Measurements from ENCODE around the gene PLXDC2. TPM values are rescaled to one million over a fixed set of nuclear protein-coding genes. Genes with fewer than 3 reads are reported as not detected.
"Not testable (repeated sequence)": the region's sequence is repeated elsewhere in the genome, so short reads cannot be mapped to it uniquely, and the experiment has no call there.

PLXDC2 gene
- total RNA-seq, 1 experiment from 2014 or later = 7.4 TPM

DNA sequence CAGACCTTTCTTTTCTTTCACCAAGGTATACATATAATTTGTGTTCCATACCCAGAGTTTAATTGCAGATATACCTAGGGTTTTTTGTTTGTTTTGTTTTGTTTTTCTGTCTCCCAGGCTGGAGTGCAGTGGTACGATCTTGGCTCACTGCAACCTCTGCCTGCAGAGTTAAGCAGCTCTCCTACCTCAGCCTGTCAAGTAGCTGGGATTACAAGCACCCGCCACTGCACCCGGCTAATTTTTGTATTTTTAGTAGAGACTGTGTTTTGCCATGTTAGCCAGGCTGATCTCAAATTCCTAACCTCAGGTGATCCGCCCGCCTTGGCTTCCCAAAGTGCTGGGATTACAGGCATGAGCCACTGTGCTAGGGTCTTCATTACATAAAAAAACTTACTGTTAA lies 228.9 kb downstream of the PLXDC2 start:
- in situ Hi-C loops (cut with HindIII; ENCODE audit: low pct_unique_long_range_greater_than_20kb, low sequenced_read_pairs); DNase-seq (ENCODE audit: low read depth): not testable (repeated sequence)

GRCh38 chr10:20048161-20048560 lies 231.9 kb downstream of the PLXDC2 start:
- in situ Hi-C loops (cut with HindIII; ENCODE audit: low pct_unique_long_range_greater_than_20kb, low sequenced_read_pairs) = no loop called here
- DNase-seq (ENCODE audit: low read depth) = no peak

DNA sequence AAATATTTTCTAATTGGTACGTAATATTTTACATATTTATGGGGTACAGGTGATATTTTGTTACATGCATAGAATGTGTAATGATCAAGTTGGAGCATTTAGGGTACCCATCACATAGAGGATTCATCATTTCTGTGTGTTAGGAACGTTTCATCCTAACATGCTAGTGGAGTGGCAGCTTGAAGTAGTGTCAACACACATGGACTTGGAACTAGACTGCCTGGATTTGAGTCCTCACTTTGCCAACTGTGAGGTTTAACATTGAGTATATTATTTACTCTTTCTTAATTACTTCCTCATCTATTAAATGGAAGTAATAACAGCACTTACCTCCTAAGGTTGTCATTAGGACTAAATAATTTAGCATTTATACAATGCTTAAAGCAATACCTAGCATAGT lies 241.9 kb downstream of the PLXDC2 start:
- in situ Hi-C loops (cut with HindIII; ENCODE audit: low pct_unique_long_range_greater_than_20kb, low sequenced_read_pairs) = no loop called here
- DNase-seq (ENCODE audit: low read depth) = no peak

GRCh38 chr10:20059084-20059835 lies 243.0 kb downstream of the PLXDC2 start:
- no peak for DNase-seq (ENCODE audit: low read depth)
- in situ Hi-C loops (cut with HindIII; ENCODE audit: low pct_unique_long_range_greater_than_20kb, low sequenced_read_pairs) = no loop called here

DNA sequence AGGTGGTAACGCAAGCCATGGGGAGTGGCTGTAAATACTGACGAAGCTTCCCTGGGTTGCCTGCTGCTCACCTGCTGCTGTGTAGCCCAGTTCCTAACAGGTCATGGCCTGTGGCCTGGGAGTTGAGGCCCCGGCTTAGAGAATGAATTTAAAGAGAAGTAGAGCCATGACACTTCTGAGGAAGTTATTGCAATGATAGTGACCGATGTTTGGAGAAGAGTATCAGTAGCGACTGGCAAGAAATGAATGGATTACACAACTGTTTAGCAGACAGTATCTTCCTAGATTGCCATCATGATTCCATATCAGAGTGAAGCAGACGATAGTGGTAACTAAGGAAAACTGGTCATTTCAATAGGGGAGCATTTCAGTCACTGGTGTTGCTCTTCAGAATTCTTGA lies 249.6 kb downstream of the PLXDC2 start:
- DNase-seq (ENCODE audit: low read depth) = no peak
- in situ Hi-C loops (cut with HindIII; ENCODE audit: low pct_unique_long_range_greater_than_20kb, low sequenced_read_pairs) = no loop called here

DNA sequence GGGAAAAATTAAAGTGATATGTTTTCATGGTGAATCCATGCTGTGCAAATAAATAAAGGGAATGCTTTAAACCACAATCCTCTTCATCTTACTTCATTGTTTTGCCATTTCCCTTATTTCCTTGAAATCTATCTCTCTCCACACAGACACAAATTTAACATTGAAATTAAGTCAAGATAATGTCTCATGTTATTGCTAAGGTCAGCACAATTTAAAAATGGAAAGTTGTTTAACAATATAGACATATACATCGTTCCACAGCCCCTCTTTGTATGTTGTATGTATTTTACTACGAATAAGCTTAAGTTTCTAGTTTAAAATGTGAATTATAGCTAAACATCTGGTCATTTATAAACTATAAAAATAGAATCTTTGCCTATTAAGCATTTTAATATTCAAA lies 256.9 kb downstream of the PLXDC2 start:
- in situ Hi-C loops (cut with HindIII; ENCODE audit: low pct_unique_long_range_greater_than_20kb, low sequenced_read_pairs) = no loop called here
- no peak for DNase-seq (ENCODE audit: low read depth)

DNA sequence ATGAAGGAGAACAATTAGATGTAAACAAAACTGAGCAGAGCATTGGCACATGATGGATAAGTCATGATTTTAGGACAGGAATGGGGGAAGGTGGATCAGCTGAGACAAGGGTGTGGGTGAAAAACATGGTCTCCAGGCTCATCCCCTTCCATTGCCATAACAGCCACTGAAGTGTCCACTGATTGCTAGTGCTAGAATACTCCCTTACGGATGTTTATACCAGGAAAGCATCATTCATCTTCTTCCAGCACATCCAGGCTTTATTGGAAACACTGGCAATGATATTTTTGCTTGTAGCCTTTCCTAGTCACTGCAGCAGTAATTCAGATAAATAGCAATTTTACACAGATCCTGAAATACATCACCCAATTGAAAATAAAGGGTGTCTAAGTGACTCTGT lies 259.5 kb downstream of the PLXDC2 start:
- DNase-seq (ENCODE audit: low read depth) = no peak
- in situ Hi-C loops (cut with HindIII; ENCODE audit: low pct_unique_long_range_greater_than_20kb, low sequenced_read_pairs) = no loop called here

GRCh38 chr10:20084451-20084850 lies 268.2 kb downstream of the PLXDC2 start:
- DNase-seq (ENCODE audit: low read depth) = no peak
- in situ Hi-C loops (cut with HindIII; ENCODE audit: low pct_unique_long_range_greater_than_20kb, low sequenced_read_pairs) = no loop called here

DNA sequence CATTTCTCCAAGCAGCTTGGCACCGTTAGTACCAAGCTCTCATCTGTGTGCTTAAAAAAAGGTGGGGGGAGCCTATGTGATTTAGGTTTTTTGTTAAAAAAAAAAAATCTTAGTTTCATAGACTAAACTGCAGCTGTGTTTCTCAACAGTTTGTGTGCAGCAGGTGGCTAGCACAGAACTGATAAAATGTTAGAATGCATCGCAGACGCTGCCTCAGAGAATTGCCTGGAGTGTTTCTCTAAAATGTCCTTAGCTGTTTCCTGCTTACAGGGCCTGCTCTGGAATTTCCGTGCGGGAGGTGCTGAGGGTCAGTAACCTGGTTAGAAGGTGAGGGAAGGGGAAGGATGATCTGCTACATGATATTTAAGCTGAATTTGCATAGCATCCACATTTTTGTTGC lies 268.9 kb downstream of the PLXDC2 start:
- DNase-seq (ENCODE audit: low read depth) = no peak
- in situ Hi-C loops (cut with HindIII; ENCODE audit: low pct_unique_long_range_greater_than_20kb, low sequenced_read_pairs) = no loop called here

DNA sequence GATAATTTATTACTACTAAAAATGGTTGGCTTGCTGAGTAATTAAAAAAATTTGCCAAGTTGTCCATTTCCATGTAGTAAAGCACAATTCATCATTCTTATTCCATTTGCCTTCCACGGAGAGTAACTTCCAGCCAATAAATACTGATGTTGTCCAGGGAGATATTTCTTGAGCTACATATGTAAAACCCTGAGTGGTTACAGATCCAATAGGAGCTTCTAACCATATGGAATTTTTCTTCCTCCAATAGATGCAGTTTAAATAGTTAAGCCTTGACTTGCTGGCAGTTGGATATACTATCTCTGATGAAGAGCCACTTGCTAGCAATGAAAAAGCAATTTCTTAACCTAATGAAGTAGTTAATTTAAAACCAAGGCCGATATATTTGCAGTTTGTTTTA lies 271.1 kb downstream of the PLXDC2 start:
- DNase-seq (ENCODE audit: low read depth) = no peak
- in situ Hi-C loops (cut with HindIII; ENCODE audit: low pct_unique_long_range_greater_than_20kb, low sequenced_read_pairs) = no loop called here

GRCh38 chr10:20088061-20088701 lies 271.9 kb downstream of the PLXDC2 start:
- DNase-seq (ENCODE audit: low read depth) = no peak
- in situ Hi-C loops (cut with HindIII; ENCODE audit: low pct_unique_long_range_greater_than_20kb, low sequenced_read_pairs) = no loop called here

- no peak for DNase-seq (ENCODE audit: low read depth)
These were observed 273.6 kb downstream of the PLXDC2 start for GRCh38 chr10:20089879-20090278.

DNA sequence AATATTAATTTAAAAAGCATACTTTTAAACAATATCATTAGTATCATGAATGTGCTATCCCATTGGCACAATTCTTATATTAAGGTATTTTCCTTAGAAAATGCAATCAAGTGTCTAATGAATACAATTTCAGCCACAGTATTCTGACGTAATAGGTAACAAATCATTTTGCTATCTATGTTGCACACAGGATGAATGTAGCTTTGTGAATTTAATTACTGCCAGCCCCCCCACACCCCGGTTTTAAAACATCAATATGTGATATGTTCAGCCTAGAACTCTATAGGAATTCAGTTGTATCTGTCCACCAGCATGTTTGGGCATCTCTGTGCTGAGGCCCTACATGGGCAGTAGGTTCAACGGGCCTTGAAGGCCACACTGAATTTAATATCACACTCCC lies 274.6 kb downstream of the PLXDC2 start:
- in situ Hi-C loops (cut with HindIII; ENCODE audit: low pct_unique_long_range_greater_than_20kb, low sequenced_read_pairs) = no loop called here
- no peak for DNase-seq (ENCODE audit: low read depth)

More at GRCh38 chr10:20089879-20090278, 273.6 kb downstream of the PLXDC2 start:
- in situ Hi-C loops (cut with HindIII; ENCODE audit: low pct_unique_long_range_greater_than_20kb, low sequenced_read_pairs) = no loop called here

GRCh38 chr10:20091698-20092097 lies 275.5 kb downstream of the PLXDC2 start:
- in situ Hi-C loops (cut with HindIII; ENCODE audit: low pct_unique_long_range_greater_than_20kb, low sequenced_read_pairs) = no loop called here
- DNase-seq (ENCODE audit: low read depth) = no peak

GRCh38 chr10:20093600-20093999 lies 277.4 kb downstream of the PLXDC2 start:
- in situ Hi-C loops (cut with HindIII; ENCODE audit: low pct_unique_long_range_greater_than_20kb, low sequenced_read_pairs) = no loop called here
- no peak for DNase-seq (ENCODE audit: low read depth)

DNA sequence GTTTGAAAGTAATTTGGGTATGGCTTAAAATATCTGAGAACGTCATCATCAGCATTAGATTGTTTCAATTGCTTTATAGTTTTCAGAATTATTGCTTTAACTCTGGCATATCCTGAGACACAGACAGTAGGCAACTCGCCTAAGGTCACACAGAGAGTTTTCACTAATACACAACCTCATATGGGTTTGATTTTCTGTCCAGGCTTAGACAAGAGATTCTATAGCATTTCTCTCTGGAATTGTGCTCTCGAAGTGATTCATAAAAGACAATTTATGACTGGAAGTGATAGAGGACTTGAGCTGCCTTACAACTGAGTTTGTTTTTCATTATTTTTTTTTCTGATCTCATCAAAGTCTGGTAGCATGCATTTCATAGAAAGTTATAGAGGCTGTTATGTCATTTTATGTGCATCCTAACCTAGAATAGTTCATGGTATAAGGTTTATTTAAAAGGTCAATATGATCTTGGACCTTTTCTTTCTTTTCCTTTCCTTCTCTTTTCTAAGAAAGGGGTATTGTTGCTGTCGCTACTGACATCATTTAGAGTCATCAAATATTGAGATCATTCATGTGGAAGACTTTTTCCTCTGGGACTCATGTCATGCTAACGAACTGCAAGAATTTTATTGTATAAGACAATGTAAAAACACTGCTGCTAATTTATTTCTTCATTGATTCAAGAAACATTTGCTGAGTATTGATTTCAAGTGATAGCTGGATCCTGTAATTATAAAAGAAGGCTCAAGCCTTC lies 278.2 kb downstream of the PLXDC2 start:
- DNase-seq (ENCODE audit: low read depth) = no peak
- in situ Hi-C loops (cut with HindIII; ENCODE audit: low pct_unique_long_range_greater_than_20kb, low sequenced_read_pairs) = no loop called here

DNA sequence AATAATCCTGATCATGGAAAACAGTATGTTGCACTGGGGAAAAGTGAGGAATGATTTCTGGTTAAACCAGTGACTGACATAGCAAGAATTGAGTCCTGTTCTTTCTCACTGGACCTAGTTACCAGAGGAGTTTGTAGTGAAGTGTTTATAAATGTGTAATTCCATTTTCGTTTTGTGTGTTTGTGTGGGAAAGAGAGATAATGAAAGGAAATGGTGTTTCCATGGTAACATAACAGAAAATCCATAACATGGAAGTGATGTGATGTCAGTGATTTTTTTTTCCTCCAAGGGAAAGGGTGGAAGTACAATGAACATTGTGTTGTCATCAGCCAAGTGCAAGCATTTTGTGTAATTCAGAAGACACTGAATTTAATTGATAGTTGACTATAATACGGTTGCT lies 283.9 kb downstream of the PLXDC2 start:
- peak; percentile 23 for DNase-seq (ENCODE audit: low read depth)
- in situ Hi-C loops (cut with HindIII; ENCODE audit: low pct_unique_long_range_greater_than_20kb, low sequenced_read_pairs) = no loop called here

GRCh38 chr10:20105236-20105635 lies 289.0 kb downstream of the PLXDC2 start:
- DNase-seq (ENCODE audit: low read depth) = peak; percentile 27
- in situ Hi-C loops (cut with HindIII; ENCODE audit: low pct_unique_long_range_greater_than_20kb, low sequenced_read_pairs) = no loop called here

DNA sequence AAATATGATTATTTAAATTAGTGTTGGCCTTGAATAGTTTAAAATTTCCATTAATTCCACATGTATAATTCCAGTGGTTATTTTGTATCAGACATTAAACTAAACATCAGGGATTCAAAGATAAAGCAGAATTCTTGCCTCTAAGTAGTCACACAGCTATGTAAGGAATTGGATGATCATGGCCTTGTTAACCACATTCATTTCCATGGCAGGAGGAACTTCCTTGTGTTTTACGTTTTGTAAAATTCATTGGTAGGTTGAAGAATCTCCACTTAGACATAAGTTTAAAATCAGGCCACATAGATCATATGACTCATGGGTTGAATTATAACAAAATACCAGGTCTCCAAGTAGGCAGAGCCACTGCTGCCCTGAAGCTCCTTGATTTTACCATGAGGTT lies 289.7 kb downstream of the PLXDC2 start:
- in situ Hi-C loops (cut with HindIII; ENCODE audit: low pct_unique_long_range_greater_than_20kb, low sequenced_read_pairs) = no loop called here
- peak; percentile 41 for DNase-seq (ENCODE audit: low read depth)
